GM19395 (cell line): ENCODE data around the gene VPS51.

Experiments used
- ATAC-seq: cut with Tn5 transposase; IDR thresholded peaks from one replicate; pipeline ENCODE4 v1.9.1; 2021; ENCODE audit warnings: mild to moderate bottlenecking, moderate library complexity; ENCODE audit not compliant: unreplicated experiment

VPS51 gene

DNA sequence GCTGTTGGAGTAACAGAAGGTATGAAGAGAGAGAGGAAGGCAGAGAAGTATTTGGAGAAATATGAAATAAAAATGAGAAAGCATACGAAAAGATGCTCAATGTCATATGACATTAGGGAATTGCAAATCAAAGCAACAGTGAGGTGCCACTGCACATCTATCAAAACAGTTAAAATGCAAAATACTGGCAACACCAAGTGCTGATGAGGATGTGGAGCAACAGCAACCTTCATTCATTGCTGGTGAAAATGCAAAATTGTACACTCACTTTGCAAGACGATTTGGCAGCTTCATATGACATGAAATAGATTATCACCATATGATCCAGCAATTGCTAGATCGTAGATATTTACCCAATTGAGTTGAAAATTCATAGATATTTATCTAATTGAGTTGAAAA is 64.6 kb downstream of the VPS51 start:
- ATAC-seq, result no peak
